Peyer's patch (tissue), 4 donors: ENCODE measurements around the gene ALPL. TPM values are rescaled to one million over a fixed set of nuclear protein-coding genes. Genes with fewer than 3 reads are reported as not detected.

Experiments used
- DNase-seq, 3 donors: peaks; one replicate each; pipeline ENCODE4 v3.0.0-alpha.2; 2017 to 2019
- H3K27ac ChIP-seq, 4 donors: fragments of 200-600 bp; sonication (generic); one replicate each; pipeline ENCODE4 v1.5.1; 2016 to 2019
- H3K27me3 ChIP-seq, 2 donors: fragments of 200-600 bp; sonication (generic); one replicate each; pipeline ENCODE4 v1.5.1; 2019
- H3K36me3 ChIP-seq, 3 donors: fragments of 200-600 bp; sonication (generic); one replicate each; pipeline ENCODE4 v1.5.1; 2016 to 2019
- H3K4me1 ChIP-seq, 4 donors: fragments of 200-600 bp; sonication (generic); one replicate each; pipeline ENCODE4 v1.5.1; 2016 to 2019
- H3K4me3 ChIP-seq, 4 donors: fragments of 200-600 bp; sonication (generic); 1 replicate in 3 of 4; 2 replicates in 1 of 4; pipeline ENCODE4 v1.5.1; 2016 to 2019; ENCODE audit warnings: mild to moderate bottlenecking in 1 of 4
- H3K9me3 ChIP-seq, 4 donors: fragments of 200-600 bp; sonication (generic); one replicate each; pipeline ENCODE4 v1.5.1; 2016 to 2019; ENCODE audit warnings: mild to moderate bottlenecking in 1 of 4
- POLR2A ChIP-seq, 2 donors: fragments of 450-650 bp; IDR thresholded peaks; one replicate each; pipeline ENCODE4 v1.5.1; 2017; ENCODE audit warnings: antibody characterized with exemption in 2 of 2, mild to moderate bottlenecking in 2 of 2, moderate library complexity in 2 of 2
- total RNA-seq, 4 donors: library from RNA; depleted of rRNA; stranded (reverse); fragments of >200 nt; gene quantifications; one replicate each; pipeline ENCODE4 v1.1.0, GENCODE V29; 2016
- TF ChIP-seq, protein P1 (sequence below), 6 experiments: fragments of 450-650 bp in 4 of 6; fragments of 200-600 bp in 2 of 6; sonication (generic) in 1 of 6; IDR thresholded peaks; one replicate each; pipeline ENCODE4 v1.5.1; 2017 to 2019; ENCODE audit warnings: antibody characterized with exemption in 6 of 6, mild to moderate bottlenecking in 3 of 6, moderate library complexity in 1 of 6

Gene ALPL
- total RNA-seq, 4 donors from 2014 or later = 0.70 to 10.7 (median 2.2) TPM

DNA sequence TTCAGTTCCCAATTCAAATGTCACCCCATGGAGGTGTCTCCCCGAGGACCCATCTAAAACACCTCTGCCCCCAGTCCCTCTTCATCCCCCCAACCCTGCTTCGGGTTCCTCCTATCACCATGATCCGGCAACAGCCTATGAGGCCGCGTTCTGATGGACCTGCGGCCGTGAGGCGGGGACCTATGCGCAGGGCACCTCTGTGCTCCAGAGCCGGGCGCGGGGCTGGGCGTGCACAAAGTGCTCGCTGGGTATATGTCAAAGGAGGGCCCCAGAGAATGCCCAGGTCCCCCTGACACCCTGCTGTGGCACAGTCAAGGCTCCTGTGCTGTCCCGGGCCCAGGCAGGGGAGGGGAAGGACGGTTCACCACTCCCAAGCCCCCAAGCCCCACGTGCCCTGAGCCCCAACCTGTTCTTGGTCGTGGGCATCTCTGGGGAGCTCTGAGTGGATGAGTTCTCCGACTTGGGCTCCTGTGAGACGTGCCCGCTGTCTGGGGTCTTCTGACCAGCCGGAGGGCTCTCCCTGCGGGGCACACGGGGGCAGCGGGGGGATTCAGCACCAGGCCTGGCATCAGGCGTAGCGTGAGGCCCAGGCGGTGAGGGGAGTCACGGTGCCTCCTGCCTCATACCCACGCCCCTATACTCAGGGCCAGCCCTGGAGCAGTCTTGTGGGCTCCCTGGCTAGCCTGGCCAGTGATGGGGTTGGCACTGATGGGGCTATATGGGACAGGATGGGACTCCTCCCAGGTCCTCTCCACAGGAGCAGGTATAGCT, 92.2 kb downstream of the ALPL start:
- no peak for TF ChIP-seq POLR2A (IDR thresholded peaks at IDR 0.05)
- TF ChIP-seq, protein P1, sequence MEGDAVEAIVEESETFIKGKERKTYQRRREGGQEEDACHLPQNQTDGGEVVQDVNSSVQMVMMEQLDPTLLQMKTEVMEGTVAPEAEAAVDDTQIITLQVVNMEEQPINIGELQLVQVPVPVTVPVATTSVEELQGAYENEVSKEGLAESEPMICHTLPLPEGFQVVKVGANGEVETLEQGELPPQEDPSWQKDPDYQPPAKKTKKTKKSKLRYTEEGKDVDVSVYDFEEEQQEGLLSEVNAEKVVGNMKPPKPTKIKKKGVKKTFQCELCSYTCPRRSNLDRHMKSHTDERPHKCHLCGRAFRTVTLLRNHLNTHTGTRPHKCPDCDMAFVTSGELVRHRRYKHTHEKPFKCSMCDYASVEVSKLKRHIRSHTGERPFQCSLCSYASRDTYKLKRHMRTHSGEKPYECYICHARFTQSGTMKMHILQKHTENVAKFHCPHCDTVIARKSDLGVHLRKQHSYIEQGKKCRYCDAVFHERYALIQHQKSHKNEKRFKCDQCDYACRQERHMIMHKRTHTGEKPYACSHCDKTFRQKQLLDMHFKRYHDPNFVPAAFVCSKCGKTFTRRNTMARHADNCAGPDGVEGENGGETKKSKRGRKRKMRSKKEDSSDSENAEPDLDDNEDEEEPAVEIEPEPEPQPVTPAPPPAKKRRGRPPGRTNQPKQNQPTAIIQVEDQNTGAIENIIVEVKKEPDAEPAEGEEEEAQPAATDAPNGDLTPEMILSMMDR (IDR thresholded peaks at IDR 0.05) = no peak
- no peak overlapping the region for H3K4me3 ChIP-seq
- H3K27ac ChIP-seq = no peak overlapping the region
- H3K9me3 ChIP-seq = no peaks in the 10 kb centered on the region
- no peaks in the 10 kb centered on the region for H3K36me3 ChIP-seq
- no peaks in the 10 kb centered on the region for H3K27me3 ChIP-seq
- DNase-seq = no peak
- no peaks in the 10 kb centered on the region for H3K4me1 ChIP-seq

DNA sequence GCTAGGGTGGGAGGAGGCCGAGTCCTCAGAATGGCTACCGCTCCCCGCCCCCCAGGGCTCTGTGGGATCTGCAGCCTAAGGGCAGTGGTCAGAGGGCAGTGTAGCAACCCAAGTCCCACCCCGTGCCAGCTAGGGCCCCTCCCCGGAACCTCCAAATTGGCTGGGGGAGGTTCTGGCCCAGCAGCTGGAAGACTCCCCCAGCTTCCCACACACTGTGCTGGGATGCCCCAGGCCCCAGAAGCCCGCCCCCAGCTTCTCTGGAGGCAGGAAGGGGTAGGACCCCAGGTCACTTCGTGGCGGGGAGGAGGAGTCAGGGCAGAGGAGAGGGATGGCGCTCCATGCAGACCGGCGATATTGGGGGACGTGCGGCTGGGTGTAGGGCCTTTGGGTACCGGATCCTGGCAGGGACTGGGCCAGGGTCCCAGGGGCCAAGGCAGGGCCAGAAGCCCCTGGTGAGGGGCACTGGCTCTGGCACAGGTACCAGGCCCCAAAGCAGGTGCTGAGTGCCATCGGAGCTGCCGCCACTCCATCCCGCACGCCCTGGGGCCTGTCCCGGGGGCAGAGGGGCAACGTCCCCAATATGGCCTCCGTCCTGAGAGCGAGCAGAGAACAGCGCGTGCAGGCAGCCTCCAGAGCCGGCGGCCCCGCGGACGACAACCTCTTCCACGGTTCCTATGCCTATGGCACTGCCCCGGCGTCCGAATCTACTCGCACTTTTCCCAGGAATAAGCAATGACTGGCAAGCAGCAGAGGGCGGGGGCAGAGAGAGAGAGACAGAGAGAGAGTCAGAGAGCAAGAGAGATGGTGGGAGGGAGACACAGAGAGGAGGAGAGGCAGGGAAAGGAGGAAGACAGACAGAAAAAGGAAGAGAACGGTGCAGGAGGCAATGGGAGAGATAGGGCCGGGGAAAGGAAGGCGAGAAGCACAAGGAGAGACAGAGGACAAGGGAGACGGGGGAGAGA, 94.2 kb downstream of the ALPL start:
- DNase-seq = no peak
- Histone ChIP-seq H3K27me3 (no peaks in the 10 kb centered on the region), H3K27ac (no peak overlapping the region), H3K9me3 (no peaks in the 10 kb centered on the region), H3K4me3 (no peak overlapping the region), H3K4me1 (peaks cover 0 to 5% (median 0%) of the 10 kb centered on the region in 4 donors), H3K36me3 (no peaks in the 10 kb centered on the region)
- TF ChIP-seq, protein P1 (IDR thresholded peaks at IDR 0.05) = no peak
- TF ChIP-seq POLR2A (IDR thresholded peaks at IDR 0.05) = no peak

DNA sequence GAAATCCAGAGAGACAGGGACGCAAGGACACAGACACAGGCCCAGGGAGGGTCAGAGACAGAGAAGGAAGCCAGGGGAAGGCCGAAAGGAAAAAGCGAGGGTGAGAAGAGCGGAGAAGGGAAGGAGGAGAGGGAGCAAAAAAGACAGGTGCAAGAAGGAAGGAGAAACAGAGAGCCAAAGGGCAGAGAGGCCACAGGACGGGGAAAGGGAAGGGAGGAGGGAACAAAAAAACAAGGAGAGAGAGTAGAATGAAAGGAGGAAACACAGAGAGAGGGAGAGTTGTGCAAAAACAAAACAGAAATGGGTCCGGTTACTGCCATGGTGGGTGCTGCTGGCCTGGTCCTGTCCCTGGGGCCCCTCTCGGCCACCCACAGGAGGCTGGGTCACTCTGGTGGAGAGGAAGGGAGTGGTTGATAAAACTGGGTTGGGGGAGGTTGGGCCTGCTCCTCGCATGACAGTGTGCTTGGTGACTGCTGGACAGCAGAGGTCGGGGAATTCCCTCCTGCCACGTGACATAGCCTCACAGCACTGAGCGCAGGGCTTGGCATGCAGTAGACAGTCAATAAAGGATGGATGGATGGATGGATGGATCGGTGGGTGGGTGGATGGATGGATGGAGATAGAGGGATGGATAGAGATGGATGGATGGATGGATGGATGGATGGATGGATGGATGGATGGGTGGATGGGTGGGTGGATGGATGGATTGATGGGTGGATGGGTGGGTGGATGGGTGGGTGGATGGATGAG, 95.2 kb downstream of the ALPL start:
- H3K36me3 ChIP-seq = no peaks in the 10 kb centered on the region
- no peak overlapping the region for H3K27ac ChIP-seq
- TF ChIP-seq POLR2A (IDR thresholded peaks at IDR 0.05) = no peak
- TF ChIP-seq, protein P1 (IDR thresholded peaks at IDR 0.05) = no peak
- H3K4me1 ChIP-seq = peaks cover 0 to 5% (median 0%) of the 10 kb centered on the region in 4 donors
- DNase-seq = no peak
- no peak overlapping the region for H3K4me3 ChIP-seq
- no peaks in the 10 kb centered on the region for H3K27me3 ChIP-seq
- no peaks in the 10 kb centered on the region for H3K9me3 ChIP-seq

GRCh38 chr1:21605012-21605715, 95.9 kb downstream of the ALPL start:
- DNase-seq = no peak
- TF ChIP-seq POLR2A (IDR thresholded peaks at IDR 0.05) = no peak
- TF ChIP-seq, protein P1 (IDR thresholded peaks at IDR 0.05) = no peak
- Histone ChIP-seq H3K27me3 (no peaks in the 10 kb centered on the region), H3K4me3 (no peak overlapping the region), H3K4me1 (peaks cover 0 to 5% (median 0%) of the 10 kb centered on the region in 4 donors), H3K36me3 (no peaks in the 10 kb centered on the region), H3K9me3 (no peaks in the 10 kb centered on the region), H3K27ac (no peak overlapping the region)
